ENCODE measurements around the gene PBX3.

The PBX3 gene

GRCh38 chr9:125888211-125888610 is 141.0 kb downstream of the PBX3 start:
- Histone ChIP-seq H3K9me3 (ENCODE audit: insufficient read depth, low read length) (no peaks in the 10 kb centered on the region), H3K27ac (ENCODE audit: low read depth, low read length) (no peak overlapping the region), H3K79me2 (ENCODE audit: insufficient read depth, low read length) (no peaks in the 10 kb centered on the region), H4K20me1 (ENCODE audit: low read depth, low read length) (peaks cover 41% of the 10 kb centered on the region), H3K9ac (ENCODE audit: low read length) (no peak overlapping the region), H3F3A (ENCODE audit: insufficient read depth) (no peaks in the 10 kb centered on the region), H3K9me2 (replicated peaks; ENCODE audit: insufficient read depth, low read length) (no peaks in the 10 kb centered on the region), H3K36me3 (ENCODE audit: low read length) (no peaks in the 10 kb centered on the region), H3K27me3 (ENCODE audit: low read length) (no peaks in the 10 kb centered on the region), H3K4me3 (ENCODE audit: insufficient read depth, low read length, poor library complexity, severe bottlenecking) (no peak overlapping the region), H3K4me2 (ENCODE audit: low read depth, low read length, poor library complexity, severe bottlenecking) (no peak overlapping the region), H2AFZ (ENCODE audit: low read depth, low read length, severe bottlenecking) (no peak overlapping the region)
- TF ChIP-seq EZH2phosphoT487 (conservative IDR thresholded peaks at IDR 0.05; ENCODE audit: low read length) (no peak), CTCF (IDR thresholded peaks at IDR 0.05; ENCODE audit: insufficient read depth, low read length, poor library complexity, severe bottlenecking) (no peak)

GRCh38 chr9:125889112-125889475 is 141.9 kb downstream of the PBX3 start:
- H3K79me2 ChIP-seq (ENCODE audit: insufficient read depth, low read length): no peaks in the 10 kb centered on the region
- no peak overlapping the region for H3K27ac ChIP-seq (ENCODE audit: low read depth, low read length)
- no peaks in the 10 kb centered on the region for H3K27me3 ChIP-seq (ENCODE audit: low read length)
- no peak overlapping the region for H3K4me3 ChIP-seq (ENCODE audit: insufficient read depth, low read length, poor library complexity, severe bottlenecking)
- H3K9me2 ChIP-seq (replicated peaks; ENCODE audit: insufficient read depth, low read length): no peaks in the 10 kb centered on the region
- H3K9ac ChIP-seq (ENCODE audit: low read length): no peak overlapping the region
- no peaks in the 10 kb centered on the region for H3K36me3 ChIP-seq (ENCODE audit: low read length)
- H3F3A ChIP-seq (ENCODE audit: insufficient read depth): no peaks in the 10 kb centered on the region
- no peak overlapping the region for H2AFZ ChIP-seq (ENCODE audit: low read depth, low read length, severe bottlenecking)
- H3K4me2 ChIP-seq (ENCODE audit: low read depth, low read length, poor library complexity, severe bottlenecking): peak overlapping the region; percentile 52
- peaks cover 41% of the 10 kb centered on the region for H4K20me1 ChIP-seq (ENCODE audit: low read depth, low read length)
- H3K9me3 ChIP-seq (ENCODE audit: insufficient read depth, low read length): no peaks in the 10 kb centered on the region
- no peak for TF ChIP-seq EZH2phosphoT487 (conservative IDR thresholded peaks at IDR 0.05; ENCODE audit: low read length)
- no peak for TF ChIP-seq CTCF (IDR thresholded peaks at IDR 0.05; ENCODE audit: insufficient read depth, low read length, poor library complexity, severe bottlenecking)

GRCh38 chr9:125889476-125890419 is 142.6 kb downstream of the PBX3 start:
- Histone ChIP-seq H3K9me3 (ENCODE audit: insufficient read depth, low read length) (no peaks in the 10 kb centered on the region), H3K9ac (ENCODE audit: low read length) (no peak overlapping the region), H3K36me3 (ENCODE audit: low read length) (no peaks in the 10 kb centered on the region), H2AFZ (ENCODE audit: low read depth, low read length, severe bottlenecking) (no peak overlapping the region), H3K4me2 (ENCODE audit: low read depth, low read length, poor library complexity, severe bottlenecking) (peak overlapping the region; percentile 52), H4K20me1 (ENCODE audit: low read depth, low read length) (peaks cover 41% of the 10 kb centered on the region), H3K27me3 (ENCODE audit: low read length) (no peaks in the 10 kb centered on the region), H3K27ac (ENCODE audit: low read depth, low read length) (no peak overlapping the region), H3F3A (ENCODE audit: insufficient read depth) (no peaks in the 10 kb centered on the region), H3K9me2 (replicated peaks; ENCODE audit: insufficient read depth, low read length) (no peaks in the 10 kb centered on the region), H3K4me3 (ENCODE audit: insufficient read depth, low read length, poor library complexity, severe bottlenecking) (peak overlapping the region; percentile 49), H3K79me2 (ENCODE audit: insufficient read depth, low read length) (no peaks in the 10 kb centered on the region)
- no peak for TF ChIP-seq EZH2phosphoT487 (conservative IDR thresholded peaks at IDR 0.05; ENCODE audit: low read length)
- TF ChIP-seq CTCF (IDR thresholded peaks at IDR 0.05; ENCODE audit: insufficient read depth, low read length, poor library complexity, severe bottlenecking): no peak
